COLO829 (cell line): ENCODE results near the gene MTIF2.
"Not testable (repeated sequence)": the region's sequence is repeated elsewhere in the genome, so short reads cannot be mapped to it uniquely, and the experiment has no call there.

Experiments used
- DNase-seq: peaks from one replicate; pipeline ENCODE4 v3.0.0; 2012; ENCODE audit warnings: low spot score

The MTIF2 gene

GRCh38 chr2:55268907-55269644 lies at the start of gene MTIF2:
Gene MTIF2 (minus strand): TSS chr2:55269231. CDS start chr2:55263858, 5,373 bp downstream.
- peak; percentile 87 for DNase-seq

- DNase-seq = no peak
These were observed 46.0 kb upstream of the MTIF2 start for GRCh38 chr2:55314985-55315384.

- DNase-seq = peak; percentile 6
These were observed 42.4 kb upstream of the MTIF2 start for GRCh38 chr2:55311444-55311870.

- peak; percentile 23 for DNase-seq
These were observed 40.4 kb upstream of the MTIF2 start for GRCh38 chr2:55309446-55309845.

GRCh38 chr2:55302241-55302640 lies 33.2 kb upstream of the MTIF2 start:
- DNase-seq = no peak

- no peak for DNase-seq
These were observed 32.2 kb upstream of the MTIF2 start for GRCh38 chr2:55301277-55301676.

- no peak for DNase-seq
These were observed 27.4 kb upstream of the MTIF2 start for GRCh38 chr2:55296393-55296792.

- no peak for DNase-seq
These were observed 14.1 kb upstream of the MTIF2 start for GRCh38 chr2:55283083-55283482.

GRCh38 chr2:55282110-55282917 lies 13.3 kb upstream of the MTIF2 start:
- DNase-seq = no peak

GRCh38 chr2:55280851-55281546 lies 12.0 kb upstream of the MTIF2 start:
- DNase-seq = not testable (repeated sequence)

- DNase-seq = not testable (repeated sequence)
These were observed 10.9 kb upstream of the MTIF2 start for GRCh38 chr2:55279859-55280424.

- not testable (repeated sequence) for DNase-seq
These were observed 10.3 kb upstream of the MTIF2 start for GRCh38 chr2:55279214-55279835.

GRCh38 chr2:55277310-55277709 lies 8.3 kb upstream of the MTIF2 start:
- DNase-seq = no peak

- not testable (repeated sequence) for DNase-seq
These were observed 5.3 kb upstream of the MTIF2 start for GRCh38 chr2:55274346-55274745.

GRCh38 chr2:55269645-55269990 lies 587 bp upstream of the MTIF2 start:
- no peak for DNase-seq

GRCh38 chr2:55268288-55268906 lies 634 bp downstream of the MTIF2 start:
- no peak for DNase-seq

GRCh38 chr2:55259586-55259985 lies 9.4 kb downstream of the MTIF2 start:
- not testable (repeated sequence) for DNase-seq

- no peak for DNase-seq
These were observed 16.2 kb downstream of the MTIF2 start for GRCh38 chr2:55252832-55253231.

GRCh38 chr2:55247025-55247424 lies 22.0 kb downstream of the MTIF2 start:
- DNase-seq = no peak

GRCh38 chr2:55245411-55245810 lies 23.6 kb downstream of the MTIF2 start:
- no peak for DNase-seq

- DNase-seq = no peak
These were observed 26.4 kb downstream of the MTIF2 start for GRCh38 chr2:55242617-55243016.
